Measurements from ENCODE around the gene PCLO. TPM values are rescaled to one million over a fixed set of nuclear protein-coding genes. Genes with fewer than 3 reads are reported as not detected.
"Not testable (repeated sequence)": the region's sequence is repeated elsewhere in the genome, so short reads cannot be mapped to it uniquely, and the experiment has no call there.

PCLO gene
- total and polyA plus RNA-seq, 2 experiments from 2014 or later = 0.77 to 1.1 TPM

DNA sequence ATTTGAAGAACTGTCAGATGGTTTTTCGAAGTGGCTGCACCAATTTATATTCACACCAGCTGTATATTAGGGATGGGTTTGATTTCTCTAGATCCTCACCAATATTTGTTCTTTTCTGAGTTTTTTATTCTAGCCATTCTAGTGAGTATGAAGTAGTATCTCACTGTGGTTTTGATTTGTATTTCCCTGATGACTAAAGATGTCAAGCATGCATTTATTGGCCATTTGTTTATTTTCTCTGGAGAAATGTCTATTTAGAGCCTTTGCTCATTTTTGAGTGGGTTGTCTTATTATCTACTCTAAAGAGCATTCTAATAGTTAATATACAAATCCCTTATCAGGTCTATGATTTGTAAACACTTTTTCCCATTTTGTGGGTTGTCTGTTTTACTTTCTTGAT, 123.9 kb downstream of the PCLO start:
- Histone ChIP-seq H3K9me3 (ENCODE audit: low read depth) (no peaks in the 10 kb centered on the region), H3K27me3 (no peaks in the 10 kb centered on the region), H3K27ac (no peak overlapping the region), H3K36me3 (no peaks in the 10 kb centered on the region), H3K4me1 (ENCODE audit: low read depth) (no peaks in the 10 kb centered on the region), H3K4me3 (no peak overlapping the region)
- no peak for DNase-seq (ENCODE audit: low read depth in 1 of 2, low spot score in 1 of 2)
- TF ChIP-seq, protein P1, sequence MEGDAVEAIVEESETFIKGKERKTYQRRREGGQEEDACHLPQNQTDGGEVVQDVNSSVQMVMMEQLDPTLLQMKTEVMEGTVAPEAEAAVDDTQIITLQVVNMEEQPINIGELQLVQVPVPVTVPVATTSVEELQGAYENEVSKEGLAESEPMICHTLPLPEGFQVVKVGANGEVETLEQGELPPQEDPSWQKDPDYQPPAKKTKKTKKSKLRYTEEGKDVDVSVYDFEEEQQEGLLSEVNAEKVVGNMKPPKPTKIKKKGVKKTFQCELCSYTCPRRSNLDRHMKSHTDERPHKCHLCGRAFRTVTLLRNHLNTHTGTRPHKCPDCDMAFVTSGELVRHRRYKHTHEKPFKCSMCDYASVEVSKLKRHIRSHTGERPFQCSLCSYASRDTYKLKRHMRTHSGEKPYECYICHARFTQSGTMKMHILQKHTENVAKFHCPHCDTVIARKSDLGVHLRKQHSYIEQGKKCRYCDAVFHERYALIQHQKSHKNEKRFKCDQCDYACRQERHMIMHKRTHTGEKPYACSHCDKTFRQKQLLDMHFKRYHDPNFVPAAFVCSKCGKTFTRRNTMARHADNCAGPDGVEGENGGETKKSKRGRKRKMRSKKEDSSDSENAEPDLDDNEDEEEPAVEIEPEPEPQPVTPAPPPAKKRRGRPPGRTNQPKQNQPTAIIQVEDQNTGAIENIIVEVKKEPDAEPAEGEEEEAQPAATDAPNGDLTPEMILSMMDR (IDR thresholded peaks at IDR 0.05; ENCODE audit: low read depth, low read length) = no peak

DNA sequence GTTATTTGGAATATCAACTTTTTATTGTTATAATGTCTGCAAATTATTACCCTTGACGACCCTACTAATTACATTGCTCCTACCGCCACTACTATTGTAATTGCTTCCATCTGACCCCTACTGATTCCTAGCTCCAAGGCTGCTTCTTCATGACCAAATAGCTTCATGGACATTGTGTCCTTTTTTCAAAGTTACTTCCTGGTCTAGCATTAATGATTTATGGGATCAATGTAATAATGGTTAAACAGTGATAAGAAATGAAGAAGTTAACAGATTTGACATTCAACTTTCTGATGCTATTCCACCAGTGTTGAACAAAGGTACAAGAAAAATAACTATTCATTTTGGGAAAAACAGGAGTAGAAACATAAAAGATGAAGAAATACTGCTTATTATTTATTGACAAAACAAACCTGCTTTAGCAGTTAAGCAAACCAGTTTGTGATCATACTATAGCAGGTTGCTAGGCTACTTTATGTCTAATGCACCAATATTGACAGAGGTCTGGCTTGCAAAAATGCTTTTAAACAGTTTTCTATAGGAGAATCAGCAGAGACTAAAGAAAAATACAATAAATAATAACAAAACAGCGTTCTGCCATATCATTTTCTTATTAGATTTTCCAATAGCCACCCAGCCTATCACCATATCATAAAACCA, 125.8 kb downstream of the PCLO start:
- H3K27me3 ChIP-seq = no peaks in the 10 kb centered on the region
- no peaks in the 10 kb centered on the region for H3K9me3 ChIP-seq (ENCODE audit: low read depth)
- H3K4me1 ChIP-seq (ENCODE audit: low read depth) = no peaks in the 10 kb centered on the region
- H3K4me3 ChIP-seq = no peak overlapping the region
- H3K36me3 ChIP-seq = no peaks in the 10 kb centered on the region
- TF ChIP-seq, protein P1 (IDR thresholded peaks at IDR 0.05; ENCODE audit: low read depth, low read length) = no peak
- no peak overlapping the region for H3K27ac ChIP-seq
- no peak for DNase-seq (ENCODE audit: low read depth in 1 of 2, low spot score in 1 of 2)

- no peaks in the 10 kb centered on the region for H3K27me3 ChIP-seq
- no peaks in the 10 kb centered on the region for H3K4me1 ChIP-seq (ENCODE audit: low read depth)
- H3K9me3 ChIP-seq (ENCODE audit: low read depth) = no peaks in the 10 kb centered on the region
- no peak for DNase-seq (ENCODE audit: low read depth in 1 of 2, low spot score in 1 of 2)
- no peaks in the 10 kb centered on the region for H3K36me3 ChIP-seq
- H3K27ac ChIP-seq = no peak overlapping the region
- H3K4me3 ChIP-seq = no peak overlapping the region
- TF ChIP-seq, protein P1 (IDR thresholded peaks at IDR 0.05; ENCODE audit: low read depth, low read length) = no peak
Measured at GRCh38 chr7:83036130-83036529, 126.6 kb downstream of the PCLO start.

GRCh38 chr7:83032195-83032594, 130.5 kb downstream of the PCLO start:
- no peak for DNase-seq (ENCODE audit: low read depth in 1 of 2, low spot score in 1 of 2)
- Histone ChIP-seq H3K4me1 (ENCODE audit: low read depth) (no peaks in the 10 kb centered on the region), H3K4me3 (no peak overlapping the region), H3K9me3 (ENCODE audit: low read depth) (no peaks in the 10 kb centered on the region), H3K27me3 (no peaks in the 10 kb centered on the region), H3K36me3 (no peaks in the 10 kb centered on the region), H3K27ac (no peak overlapping the region)
- TF ChIP-seq, protein P1 (IDR thresholded peaks at IDR 0.05; ENCODE audit: low read depth, low read length) = no peak

DNA sequence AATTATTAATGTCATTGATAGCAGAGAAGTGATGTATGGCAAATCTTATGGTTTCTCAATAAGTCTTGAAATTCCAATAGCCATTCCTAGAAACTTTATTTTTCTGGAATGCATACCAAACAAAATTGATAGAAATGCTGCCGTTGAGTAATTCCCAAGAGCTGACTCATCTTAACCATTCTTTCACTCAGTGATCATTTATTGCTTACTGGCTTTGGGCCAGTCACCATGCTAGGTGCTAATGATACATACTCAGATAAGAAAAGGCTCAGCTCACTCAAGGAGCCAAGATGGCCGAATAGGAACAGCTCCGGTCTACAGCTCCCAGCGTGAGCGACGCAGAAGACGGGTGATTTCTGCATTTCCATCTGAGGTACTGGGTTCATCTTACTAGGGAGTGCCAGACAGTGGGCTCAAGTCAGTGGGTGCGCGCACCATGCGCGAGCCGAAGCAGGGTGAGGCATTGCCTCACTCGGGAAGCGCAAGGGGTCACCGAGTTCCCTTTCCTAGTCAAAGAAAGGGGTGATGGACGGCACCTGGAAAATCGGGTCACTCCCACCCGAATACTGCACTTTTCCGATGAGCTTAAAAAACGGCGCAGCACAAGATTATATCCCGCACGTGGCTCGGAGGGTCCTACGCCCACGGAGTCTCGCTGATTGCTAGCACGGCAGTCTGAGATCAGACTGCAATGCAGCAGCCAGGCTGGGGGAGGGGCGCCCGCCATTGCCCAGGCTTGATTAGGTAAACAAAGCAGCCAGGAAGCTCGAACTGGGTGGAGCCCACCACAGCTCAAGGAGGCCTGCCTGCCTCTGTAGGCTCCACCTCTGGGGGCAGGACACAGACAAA, 138.6 kb downstream of the PCLO start:
- not testable (repeated sequence) for H3K9me3 ChIP-seq (ENCODE audit: low read depth); DNase-seq (ENCODE audit: low read depth in 1 of 2, low spot score in 1 of 2); H3K27me3 ChIP-seq; H3K36me3 ChIP-seq; H3K27ac ChIP-seq; H3K4me1 ChIP-seq (ENCODE audit: low read depth); H3K4me3 ChIP-seq

DNA sequence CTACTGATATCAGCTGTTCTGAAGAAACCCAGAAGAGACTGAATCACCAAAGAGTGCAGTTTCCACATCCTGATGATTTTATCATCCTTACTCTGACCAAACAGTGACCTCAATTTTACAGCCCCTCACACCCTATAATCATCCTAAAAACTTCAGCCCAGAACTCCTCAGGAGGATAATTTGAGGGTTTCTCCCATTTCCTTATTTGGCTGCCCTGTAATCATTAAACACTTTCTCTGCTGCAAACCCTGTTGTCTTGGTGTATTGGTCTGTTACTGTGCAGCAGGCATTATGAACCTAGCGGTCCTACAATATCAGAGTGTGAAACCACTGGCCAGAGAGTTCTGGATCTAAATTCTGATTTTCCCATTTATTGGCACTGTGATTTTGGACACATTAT, 141.7 kb downstream of the PCLO start:
- Histone ChIP-seq H3K36me3 (no peaks in the 10 kb centered on the region), H3K4me1 (ENCODE audit: low read depth) (no peaks in the 10 kb centered on the region), H3K27me3 (no peaks in the 10 kb centered on the region), H3K9me3 (ENCODE audit: low read depth) (no peaks in the 10 kb centered on the region), H3K27ac (no peak overlapping the region), H3K4me3 (no peak overlapping the region)
- DNase-seq (ENCODE audit: low read depth in 1 of 2, low spot score in 1 of 2) = no peak
- TF ChIP-seq, protein P1 (IDR thresholded peaks at IDR 0.05; ENCODE audit: low read depth, low read length) = no peak
